NCI-H526 (cell line): ENCODE results near the gene TTC39C.
"Not testable (repeated sequence)": the region's sequence is repeated elsewhere in the genome, so short reads cannot be mapped to it uniquely, and the experiment has no call there.

Source experiments
- DNase-seq, 2 experiments: peaks; one replicate each; lab custom pipeline; 2025; lab: John Stamatoyannopoulos, UW

TTC39C gene

DNA sequence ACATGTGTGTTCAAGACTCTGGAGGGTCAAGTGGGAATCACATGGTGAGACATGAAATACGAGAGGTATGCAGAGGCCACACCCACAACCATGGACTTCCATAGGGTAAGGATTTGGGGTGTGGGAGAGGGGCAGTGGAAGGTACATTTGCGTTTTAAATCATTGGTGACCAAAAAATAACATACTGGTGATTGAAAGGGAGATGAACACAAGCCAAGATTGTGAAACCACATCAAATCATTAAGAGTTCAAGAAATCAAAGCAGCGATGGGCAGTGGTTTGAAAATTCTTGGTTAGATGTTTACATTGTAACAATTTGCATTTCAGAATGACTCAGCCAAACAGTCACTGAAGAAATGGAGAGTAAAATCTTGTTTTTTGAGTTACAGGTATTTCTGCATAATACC lies 122.4 kb downstream of the TTC39C start:
- peak in 1 of 2 experiments; percentile 14 for DNase-seq

- peak in 1 of 2 experiments; percentile 16 for DNase-seq
Measured at GRCh38 chr18:24138409-24138788, 123.8 kb downstream of the TTC39C start.

GRCh38 chr18:24138789-24139616 lies 124.4 kb downstream of the TTC39C start, which contains the start of gene CABYR:
CABYR (plus strand) TSS chr18:24139062; CDS start chr18:24143115, 4,053 bp downstream.
- DNase-seq = peak; percentile 57 to 83

DNA sequence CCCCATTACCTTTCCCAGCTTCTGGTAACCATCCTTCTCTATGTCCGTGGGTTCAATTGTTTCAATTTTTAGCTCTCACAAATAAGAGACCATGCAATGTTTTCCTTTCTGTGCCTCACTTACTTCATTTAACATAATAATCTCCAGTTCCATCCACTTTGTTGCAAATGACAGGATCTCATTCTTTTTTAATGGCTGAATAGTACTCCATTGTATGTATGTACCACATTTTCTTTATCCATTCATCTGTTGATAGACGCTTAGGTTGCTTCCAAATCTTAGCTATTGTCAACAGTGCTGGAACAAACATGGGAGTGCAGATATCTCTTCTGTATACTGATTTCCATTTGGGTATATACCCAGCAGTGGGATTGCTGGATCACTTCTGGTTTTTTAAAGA lies 126.1 kb downstream of the TTC39C start:
- DNase-seq = no peak

DNA sequence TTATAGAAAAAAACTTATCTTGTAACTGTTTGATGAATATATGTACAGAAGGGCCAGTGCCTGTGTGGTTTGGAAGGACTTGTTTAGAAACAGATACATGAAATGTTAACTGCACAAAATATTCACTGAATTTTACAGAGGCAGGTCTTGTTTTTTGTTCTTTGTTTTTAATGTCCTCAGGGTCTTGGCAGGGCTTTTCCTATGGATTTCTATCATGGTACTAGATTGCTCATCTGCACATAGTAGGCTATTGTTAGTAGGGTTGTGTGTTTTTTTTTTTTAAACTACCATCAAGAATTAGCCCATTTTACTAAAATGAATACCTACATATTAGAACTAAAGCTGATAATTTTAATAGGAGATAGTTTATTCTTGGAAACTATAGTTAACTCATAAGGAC lies 127.8 kb downstream of the TTC39C start:
- DNase-seq = no peak

DNA sequence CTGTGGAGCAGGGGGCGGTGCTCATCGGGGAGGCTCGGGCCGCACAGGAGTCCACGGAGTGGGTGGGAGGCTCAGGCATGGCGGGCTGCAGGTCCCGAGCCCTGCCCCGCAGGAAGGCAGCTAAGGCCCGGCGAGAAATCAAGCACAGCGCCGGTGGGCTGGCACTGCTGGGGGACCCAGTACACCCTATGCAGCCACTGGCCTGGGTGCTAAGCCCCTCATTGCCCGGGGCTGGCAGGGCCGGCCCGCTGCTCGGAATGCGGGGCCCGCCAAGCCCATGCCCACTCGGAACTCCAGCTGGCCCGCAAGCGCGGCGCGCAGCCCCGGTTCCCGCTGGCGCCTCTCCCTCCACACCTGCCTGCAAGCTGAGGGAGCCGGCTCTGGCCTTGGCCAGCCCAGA lies 135.0 kb downstream of the TTC39C start:
- DNase-seq = not testable (repeated sequence)

DNA sequence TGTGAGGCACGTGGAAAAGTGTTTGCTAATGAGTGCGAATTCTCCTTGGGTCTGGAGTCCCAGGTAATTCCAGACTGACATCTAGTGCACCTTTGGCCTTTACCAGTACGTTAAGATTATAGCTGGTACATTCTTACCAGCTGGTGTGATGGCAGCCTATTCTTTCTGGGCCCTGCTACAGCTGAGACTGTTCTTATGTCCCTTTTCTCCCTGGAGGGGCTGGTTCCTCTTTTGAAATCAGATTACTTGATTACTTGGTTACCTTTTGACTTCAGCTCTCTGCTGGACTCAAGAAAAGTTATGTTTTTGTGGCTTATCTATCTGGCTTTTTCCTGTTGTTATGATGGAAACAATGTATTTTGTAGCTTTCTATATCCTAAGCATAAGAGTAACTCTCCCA lies 138.8 kb downstream of the TTC39C start:
- DNase-seq = no peak

DNA sequence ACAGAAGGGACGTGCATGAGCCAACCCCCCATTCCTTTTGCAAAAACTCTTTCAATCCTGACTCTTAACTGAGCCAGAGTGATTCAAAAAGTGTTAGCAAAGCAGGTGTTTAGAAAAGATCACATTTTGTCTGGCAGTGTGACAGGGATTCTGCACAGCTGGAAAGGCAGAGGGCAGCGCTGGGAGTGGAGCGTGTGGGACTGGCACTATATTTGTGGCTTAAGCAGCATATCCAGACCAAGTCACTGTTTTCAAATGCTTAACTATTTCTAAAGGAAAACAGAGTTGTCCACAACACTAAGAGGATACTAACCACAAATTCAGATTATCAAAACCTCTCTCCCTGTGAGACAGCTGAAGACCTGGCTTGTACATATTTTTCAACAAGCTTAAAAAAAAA lies 143.3 kb downstream of the TTC39C start:
- DNase-seq = no peak

GRCh38 chr18:24160086-24160485 lies 145.5 kb downstream of the TTC39C start:
- DNase-seq = no peak

DNA sequence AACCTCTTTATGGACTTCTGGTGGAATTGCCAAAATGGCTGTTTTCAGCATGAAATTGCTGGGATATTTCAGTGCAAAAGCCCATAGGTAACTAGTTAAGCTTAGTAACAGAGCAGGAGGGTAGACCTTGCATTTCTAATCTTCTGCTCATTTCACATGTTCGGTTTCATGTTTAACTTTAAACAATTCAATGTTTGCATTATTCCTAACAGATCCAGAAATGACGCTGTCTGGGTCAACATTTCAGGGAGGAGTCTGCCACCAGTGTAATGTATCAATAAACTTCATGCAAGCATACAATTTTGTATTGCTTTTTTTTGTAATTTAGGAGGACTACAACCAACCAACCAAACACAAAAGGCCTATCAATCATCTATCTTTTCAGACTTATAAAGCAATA lies 146.8 kb downstream of the TTC39C start:
- no peak for DNase-seq

DNA sequence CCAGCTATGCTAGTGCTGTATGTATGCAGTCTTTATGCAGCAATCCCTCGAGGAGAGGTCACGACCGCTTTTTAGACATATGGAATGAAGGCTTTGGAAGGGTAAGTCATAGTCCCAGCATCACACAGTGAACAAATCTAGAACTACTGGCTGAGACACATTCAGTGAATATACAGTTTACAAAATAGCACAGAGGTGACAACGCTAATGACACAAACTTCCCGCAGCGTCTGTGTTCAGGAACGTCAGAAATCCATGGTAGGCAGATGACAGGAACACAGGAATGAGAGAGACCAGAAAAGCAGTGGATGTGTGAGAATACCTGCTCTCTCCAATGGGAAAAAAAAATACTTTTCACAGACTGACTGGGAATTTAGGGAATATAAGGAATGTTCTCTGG lies 153.9 kb downstream of the TTC39C start:
- DNase-seq = no peak

DNA sequence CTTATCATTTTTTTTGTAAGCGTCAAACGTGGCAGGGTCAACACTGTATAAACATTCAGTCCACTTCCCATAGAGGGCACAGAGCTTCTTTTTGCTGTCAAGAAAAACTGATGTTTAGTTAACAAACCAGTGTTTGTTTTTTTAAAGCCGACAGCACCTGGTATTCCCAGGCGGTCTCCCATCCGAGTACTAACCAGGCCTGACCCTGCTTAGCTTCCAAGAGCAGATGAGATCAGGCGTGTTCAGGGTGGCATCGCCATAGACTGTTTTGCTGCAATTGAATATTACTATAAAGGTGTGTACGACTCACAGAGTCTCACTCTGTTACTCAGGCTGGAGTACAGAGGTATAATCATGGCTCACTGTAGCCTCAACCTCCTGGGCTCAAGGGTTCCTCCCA lies 155.8 kb downstream of the TTC39C start:
- DNase-seq = no peak

DNA sequence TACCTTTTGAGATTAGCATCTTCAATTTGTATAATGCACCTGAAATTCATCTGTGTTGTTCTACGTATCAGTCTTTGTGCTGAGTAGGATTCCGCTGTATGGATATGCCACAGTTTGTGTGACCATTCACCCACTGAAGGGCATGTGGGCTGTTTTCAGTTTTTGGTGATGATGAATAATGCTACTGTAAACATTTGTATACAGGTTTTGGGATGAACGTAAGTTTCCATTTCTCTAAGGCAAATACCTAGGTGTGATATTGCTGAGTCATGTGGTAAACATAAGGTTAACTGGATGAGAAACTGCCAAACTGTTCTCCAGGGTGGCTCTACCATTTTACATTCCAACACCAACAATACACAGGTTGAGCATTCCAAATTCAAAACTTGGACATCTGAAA lies 159.4 kb downstream of the TTC39C start:
- DNase-seq = no peak

GRCh38 chr18:24176727-24177416 lies 162.3 kb downstream of the TTC39C start:
- peak in 1 of 2 experiments; percentile 48 for DNase-seq

DNA sequence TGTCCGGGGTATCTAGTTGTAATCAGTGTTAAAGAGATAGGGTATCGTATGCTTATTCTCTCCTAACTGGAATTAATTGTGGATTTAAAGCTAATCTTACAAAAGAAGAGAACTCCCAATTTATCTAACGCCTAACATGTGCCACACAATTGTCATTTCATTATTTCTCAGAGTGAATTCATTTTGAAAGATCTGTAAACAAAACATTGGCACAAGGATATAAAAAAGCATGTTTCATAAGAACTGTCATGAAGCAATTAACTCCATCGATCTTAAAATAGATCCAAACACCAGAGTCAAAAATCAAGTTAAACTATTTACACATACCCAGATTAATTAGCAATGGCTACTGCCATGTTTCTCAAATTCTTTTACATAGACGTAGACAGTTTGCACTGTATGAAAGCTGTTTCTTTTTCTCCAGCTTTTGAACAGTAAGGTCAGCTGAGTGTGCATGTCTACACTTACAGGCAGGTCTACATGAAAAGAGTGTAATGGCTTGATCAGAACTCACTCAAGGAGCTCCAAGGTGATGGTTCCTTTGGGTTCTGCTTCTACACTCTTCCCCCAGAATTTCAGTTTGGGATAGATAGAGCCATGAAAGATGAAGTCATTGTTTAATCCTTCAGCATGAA lies 163.1 kb downstream of the TTC39C start:
- DNase-seq = no peak

- DNase-seq = no peak
Measured at GRCh38 chr18:24180048-24180447, 165.5 kb downstream of the TTC39C start.

DNA sequence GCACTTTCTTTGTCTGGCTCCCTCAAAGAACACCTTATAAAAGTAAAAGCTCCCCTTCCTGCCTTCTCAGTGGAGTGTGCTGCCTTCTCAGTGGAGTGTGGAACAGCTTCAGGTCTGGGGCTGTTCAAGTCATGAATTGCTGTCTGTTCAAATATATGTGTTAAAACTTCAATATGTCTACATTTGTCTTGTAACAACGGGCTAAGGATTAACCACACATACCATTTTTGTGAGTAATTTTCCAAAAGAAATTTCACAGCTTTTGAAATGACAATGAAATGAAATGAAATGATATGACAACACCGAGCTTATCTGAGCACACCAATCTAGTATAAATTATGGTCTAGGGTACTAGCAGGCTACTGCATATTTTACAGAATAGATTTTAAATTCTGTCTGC lies 167.3 kb downstream of the TTC39C start:
- DNase-seq = no peak
